ENCODE results near the gene RNFT2.
"Not testable (repeated sequence)": the region's sequence is repeated elsewhere in the genome, so short reads cannot be mapped to it uniquely, and the experiment has no call there.

Gene RNFT2

DNA sequence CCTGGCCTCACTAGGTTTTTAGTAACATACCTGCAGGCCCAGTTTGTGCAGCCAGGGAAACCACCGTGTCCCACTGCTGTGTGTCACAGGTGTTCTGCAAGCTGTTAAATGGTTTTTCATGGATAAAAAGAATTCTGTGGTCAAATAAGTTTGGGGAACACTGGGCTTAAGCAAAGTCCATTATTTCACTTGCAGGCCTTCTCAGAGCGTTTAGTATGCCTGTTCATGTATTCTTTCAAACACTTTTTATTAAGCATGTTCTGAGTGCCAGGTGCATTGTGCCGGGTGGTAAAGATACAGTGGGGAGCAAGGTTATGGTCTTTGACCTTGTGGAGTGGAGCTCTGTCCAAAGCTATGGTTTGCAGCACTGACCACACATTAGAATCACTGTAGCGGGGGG is 7.4 kb downstream of the RNFT2 start:
- DNase-seq (no peak), ATAC-seq (no peak)

DNA sequence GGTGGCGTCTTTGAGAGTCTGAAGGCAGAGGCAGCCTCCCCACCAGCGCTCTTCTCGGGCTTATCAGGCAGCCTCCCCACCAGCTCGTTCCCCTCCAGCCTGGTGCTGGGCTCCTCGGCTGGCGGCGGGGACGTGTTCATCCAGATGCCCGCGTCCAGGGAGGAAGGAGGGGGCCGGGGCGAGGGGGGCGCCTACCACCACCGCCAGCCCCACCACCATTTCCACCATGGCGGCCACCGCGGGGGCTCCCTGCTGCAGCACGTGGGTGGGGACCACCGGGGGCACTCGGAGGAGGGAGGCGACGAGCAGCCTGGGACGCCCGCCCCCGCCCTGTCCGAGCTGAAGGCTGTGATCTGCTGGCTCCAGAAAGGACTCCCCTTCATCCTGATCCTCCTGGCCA is 11.8 kb downstream of the RNFT2 start:
- DNase-seq (no peak), ATAC-seq (no peak)

DNA sequence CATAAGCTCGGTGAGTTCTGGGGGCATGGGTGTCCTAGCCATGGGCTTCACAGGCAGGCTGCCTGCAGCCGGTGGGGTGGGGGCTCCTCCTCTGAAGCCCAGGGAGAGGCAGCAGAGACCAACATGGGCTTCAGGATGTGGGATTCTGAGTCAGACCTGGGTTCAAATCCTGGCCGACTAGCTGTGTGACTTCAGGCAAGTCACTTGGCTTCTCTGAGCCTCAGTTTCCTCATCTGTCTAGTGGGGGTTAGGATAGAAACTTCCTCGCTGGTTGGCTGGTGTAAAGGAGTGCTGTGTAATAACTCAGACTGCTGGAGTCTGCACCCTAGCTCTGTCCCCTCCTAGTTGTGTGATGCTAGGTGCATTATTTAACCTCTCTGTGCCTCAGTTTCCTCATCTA is 12.2 kb downstream of the RNFT2 start:
- no peak for ATAC-seq
- no peak for DNase-seq

DNA sequence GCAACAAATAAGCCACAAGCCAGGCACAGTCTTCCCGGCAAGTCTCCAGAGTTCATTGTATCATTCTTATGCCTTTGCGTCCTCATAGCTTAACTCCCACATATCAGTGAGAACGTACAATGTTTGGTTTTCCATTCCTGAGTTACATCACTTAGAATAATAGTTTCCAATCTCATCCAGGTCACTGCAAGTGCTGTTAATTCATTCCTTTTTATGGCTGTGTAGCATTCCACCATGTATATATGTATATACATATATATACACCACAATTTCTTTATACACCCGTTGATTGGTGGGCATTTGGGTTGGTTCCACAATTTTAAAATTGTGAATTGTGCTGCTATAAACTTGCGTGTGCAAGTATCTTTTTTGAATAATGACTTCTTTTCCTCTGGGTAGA is 16.0 kb downstream of the RNFT2 start:
- not testable (repeated sequence) for ATAC-seq, DNase-seq

DNA sequence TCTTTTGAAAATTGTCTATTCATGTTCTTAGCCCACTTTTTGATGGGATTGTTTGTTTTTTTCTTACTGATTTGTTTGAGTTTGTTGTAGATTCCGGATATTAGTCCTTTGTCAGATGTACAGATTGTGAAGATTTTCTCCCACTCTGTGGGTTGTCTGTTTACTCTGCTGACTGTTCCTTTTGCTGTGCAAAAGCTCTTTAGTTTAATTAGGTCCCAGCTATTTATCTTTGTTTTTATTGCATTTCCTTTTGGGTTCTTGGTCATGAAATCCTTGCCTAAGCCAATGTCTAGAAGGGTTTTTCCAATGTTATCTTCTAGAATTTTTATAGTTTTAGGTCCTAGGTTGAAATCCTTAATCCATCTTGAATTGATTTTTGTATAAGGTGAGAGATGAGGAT is 16.7 kb downstream of the RNFT2 start:
- ATAC-seq, DNase-seq: not testable (repeated sequence)

DNA sequence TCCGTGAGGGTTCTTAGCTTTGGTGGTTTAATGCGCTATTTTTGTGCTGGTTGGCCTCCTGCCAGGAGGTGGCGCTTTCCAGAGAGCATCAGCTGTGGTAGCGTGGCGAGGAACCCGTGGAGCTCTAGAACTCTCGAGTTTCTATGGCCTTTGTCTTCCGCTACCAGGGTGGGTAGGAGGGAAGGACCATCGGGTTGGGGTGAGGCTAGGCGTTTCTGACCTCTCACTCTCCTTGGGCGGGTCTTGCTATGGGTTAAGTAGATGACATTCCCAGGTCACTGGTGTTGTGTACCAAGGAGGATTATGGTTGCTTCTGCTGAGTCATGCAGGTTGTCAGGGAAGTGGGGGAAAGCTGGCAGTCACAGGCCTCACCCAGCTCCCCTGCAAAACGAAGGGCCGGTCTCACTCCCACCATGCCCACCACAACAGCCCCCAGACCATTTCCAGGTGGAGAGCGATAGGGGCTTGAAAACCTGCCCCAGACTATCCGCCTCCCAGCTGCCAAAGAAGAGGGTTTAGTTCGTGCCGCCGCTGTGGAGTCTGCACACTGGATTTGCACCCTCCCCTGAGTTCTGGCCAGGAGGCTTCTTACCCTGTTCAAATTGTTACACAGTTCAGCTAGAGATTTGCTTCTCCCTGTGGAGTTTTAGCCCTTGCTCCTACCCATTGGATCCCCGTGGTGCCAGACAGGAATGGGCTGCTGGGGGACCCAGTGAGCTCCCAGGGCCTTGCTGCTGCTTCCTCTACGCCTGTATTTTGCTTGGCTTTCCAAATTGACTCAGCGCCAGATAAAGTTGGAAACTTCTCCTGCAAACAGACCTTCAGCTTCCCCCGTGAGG is 21.9 kb downstream of the RNFT2 start:
- DNase-seq, result peak; percentile 19
- ATAC-seq, result no peak

DNA sequence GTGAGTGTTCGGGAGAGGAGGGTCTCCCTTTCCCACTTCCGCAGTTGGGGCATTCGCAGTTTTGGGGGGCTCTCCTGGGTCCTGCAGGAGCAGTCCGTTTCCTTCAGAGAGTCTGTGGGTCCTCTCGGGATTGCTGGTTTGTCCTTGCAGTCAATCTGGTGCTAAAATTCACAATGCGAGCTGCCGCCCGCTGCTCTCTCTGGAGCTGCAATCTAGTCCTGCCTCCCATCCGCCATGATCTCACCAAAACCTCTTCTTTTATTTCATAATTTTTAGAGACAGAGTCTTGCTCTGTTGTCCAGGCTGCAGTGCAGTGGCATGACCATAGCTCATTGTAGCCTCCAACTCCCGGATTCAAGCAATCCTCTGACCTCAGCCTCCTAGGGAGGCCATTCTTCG is 22.5 kb downstream of the RNFT2 start:
- ATAC-seq (no peak), DNase-seq (no peak)

DNA sequence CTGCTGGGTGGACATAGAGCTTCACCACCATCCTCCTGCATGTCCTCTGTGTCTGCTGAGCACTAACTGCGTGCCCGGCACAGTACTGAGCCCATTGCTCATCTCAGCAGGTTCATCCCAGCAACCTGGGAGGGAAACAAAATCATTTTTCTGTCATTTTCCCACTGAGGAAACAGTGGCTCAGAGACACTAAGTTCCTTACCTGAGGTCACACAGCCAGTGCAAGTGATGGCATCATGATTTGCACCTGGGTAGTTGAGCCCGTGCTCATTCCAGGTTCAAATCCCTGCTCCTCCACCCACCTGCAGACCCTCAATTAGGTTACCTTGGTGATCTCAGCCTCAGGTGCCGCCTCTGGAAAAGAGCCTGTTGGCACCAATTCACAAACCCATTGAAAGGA is 23.4 kb downstream of the RNFT2 start:
- ATAC-seq, result no peak
- no peak for DNase-seq

DNA sequence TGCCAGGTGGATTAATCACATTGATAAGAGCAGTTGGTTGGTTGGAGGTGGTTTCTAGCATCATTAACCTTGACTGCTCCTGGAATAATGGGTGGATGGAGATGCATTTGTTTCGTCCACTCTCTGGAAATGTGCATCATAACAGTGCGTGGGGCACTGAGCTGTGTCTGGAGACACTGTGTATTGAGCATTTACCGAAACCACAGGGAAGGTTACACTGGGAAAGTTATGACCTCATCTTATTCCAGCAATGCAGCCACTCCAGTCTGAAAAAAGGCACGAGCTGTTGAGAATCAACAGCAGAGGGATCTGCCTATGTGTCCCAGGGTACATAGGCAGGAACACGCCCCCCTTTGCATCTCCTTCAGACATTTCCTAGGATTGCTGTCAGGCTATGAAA is 27.2 kb downstream of the RNFT2 start:
- DNase-seq, result no peak

DNA sequence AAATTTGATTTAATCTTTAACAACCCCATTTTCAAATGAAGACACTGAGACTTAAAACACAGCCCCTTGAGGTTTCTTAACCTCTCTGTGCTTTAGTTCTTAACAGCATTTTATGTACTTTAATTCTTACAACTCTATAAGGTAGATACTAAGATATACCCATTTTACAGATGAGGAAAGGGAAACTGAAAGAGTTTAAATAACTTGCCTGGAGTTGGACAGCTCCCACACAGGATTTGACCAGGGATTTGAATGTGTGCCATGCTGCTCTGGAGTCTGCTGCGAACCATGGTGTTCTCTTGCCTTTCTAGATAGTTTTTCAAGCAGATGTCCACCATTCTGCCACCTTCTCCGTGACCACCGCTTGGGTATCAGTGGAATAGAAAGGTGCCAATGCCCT is 28.2 kb downstream of the RNFT2 start:
- ATAC-seq, result no peak
- no peak for DNase-seq

More for the DNA sequence above, 27.2 kb downstream of the RNFT2 start:
- no peak for ATAC-seq

DNA sequence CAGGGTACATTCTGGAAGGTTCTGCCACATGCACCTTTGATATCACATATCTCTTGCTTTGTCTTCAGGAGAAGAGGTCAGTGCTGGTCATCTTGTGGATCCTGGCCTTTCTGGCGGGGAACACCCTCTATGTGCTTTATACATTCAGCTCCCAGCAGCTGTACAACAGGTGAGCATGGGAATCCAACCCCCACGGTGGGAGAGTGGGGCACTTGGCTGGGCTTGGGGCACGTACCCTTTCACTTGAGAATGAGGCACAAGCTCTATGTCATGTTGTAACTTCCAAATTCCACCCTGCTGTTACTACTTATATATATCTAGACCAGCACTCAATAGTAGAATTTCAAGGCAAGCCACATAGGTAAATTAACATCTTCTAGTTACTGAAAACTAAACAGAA is 28.6 kb downstream of the RNFT2 start:
- no peak for ATAC-seq
- no peak for DNase-seq

DNA sequence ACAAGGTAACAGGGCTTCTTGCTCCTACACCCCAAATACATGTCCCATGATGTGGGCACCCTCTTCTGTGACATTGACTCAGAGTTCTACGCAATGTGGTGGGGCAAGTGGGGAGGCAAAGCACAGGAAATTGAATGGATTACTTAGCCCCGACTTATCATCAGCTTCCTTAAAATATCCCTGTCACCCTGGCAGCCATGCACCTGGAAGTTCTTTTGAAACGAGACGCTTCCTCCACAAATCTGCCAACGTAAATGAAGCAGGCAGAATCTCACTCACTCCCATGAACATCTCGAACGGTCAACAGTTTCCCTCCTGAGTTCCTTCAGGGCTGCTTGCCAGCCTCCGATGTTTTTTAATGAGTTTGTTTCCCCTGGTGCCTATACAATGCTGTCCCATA is 33.5 kb downstream of the RNFT2 start:
- no peak for ATAC-seq
- DNase-seq, result no peak

DNA sequence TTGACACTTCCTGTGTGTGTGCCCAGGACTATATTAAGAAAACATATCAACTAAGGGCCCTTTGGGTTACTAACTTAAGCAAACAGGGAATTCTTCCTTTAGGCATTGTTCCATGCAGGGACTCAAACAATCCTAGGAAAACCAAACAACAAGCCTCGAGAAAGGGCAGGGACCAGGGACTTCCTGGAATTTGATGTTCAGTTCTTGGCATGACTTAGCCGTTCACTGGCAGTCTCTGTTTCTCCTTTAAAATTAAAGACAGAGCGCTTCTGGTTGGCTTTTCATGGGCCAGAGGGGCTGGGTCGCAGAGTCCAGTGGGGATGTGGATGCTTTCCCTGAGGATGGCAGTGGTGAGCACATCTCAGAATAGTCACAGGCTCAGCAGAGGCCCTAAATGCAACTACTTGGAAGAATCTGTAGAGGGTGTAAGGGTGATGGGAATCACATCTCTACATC is 35.2 kb downstream of the RNFT2 start:
- no peak for DNase-seq

DNA sequence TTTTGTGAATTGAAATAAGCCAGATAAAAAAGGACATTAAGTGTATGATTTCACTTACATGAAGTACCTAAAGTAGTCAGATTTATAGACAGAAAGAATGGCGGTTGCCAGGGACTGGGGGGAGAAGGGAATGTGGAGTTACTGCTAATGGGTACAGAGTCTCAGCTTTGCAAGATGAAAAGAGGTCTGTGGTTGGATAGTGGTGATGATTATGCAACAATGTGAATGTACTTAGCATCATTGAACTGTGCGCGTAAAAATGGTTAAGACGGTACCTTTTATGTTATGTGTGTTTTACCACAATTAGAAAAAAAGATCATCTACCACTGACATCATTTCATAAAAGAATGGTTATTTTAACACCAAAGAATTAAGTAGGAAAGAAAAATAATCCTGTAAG is 35.9 kb downstream of the RNFT2 start:
- ATAC-seq (no peak), DNase-seq (no peak)

More for the DNA sequence above, 35.2 kb downstream of the RNFT2 start:
- ATAC-seq, result no peak

DNA sequence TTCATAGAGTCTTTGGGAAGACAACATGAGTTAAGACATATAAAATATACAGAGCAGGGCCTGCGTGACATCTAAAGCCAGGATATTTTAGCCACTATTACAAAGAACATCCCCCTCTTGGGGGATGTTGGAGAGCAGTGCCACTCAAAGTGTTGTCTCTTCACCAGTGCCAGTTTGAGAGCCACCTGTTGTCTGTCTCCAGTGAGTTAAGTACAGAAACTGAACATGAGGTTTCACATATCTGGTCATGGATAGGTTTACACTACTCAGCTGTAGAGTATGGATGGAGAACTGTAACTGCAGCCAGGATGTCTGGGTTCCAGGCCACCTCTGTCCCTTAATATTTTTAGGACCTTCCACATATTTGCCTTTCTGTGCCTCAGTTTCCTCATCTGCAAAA is 39.1 kb downstream of the RNFT2 start:
- DNase-seq, result no peak
- ATAC-seq, result no peak

DNA sequence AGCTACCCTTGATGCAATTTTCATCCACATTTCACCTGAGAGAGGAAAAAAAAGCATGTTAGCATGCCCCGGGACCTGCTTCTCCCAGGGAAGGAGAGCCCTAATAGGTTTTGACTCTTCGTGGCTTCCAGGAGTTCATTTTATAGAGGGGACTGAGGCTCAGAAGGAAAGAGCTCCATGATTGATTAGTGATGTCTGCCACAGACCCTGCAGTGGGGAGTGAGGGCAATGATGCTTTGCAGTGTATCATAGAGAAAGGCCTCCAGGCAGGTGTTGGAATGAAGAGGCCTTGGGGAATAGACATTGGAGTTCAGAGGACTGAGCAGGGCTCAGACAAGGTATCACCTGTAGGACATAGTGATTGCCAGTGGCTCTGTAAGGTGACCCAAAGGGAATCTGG is 41.5 kb downstream of the RNFT2 start:
- no peak for DNase-seq
- ATAC-seq, result no peak

DNA sequence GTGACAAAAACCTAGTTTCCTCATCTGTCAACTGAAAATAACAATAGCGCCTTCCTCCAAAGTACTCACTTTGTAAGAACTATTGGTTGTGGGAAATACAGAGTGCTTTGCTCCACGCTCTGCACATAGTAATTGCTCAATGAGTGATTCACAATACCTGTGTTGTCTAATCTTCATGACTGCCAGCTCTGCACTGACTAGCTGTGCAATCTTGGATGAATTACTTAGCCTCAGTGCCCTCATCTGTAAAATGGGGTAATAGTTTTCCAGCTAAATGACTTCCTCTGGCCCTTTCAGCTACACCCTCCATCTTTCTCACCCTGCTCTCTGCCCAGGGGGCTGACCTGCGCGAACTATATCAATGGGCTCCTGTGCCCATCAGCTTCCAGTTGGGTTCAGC is 42.8 kb downstream of the RNFT2 start:
- no peak for ATAC-seq
- DNase-seq, result no peak

DNA sequence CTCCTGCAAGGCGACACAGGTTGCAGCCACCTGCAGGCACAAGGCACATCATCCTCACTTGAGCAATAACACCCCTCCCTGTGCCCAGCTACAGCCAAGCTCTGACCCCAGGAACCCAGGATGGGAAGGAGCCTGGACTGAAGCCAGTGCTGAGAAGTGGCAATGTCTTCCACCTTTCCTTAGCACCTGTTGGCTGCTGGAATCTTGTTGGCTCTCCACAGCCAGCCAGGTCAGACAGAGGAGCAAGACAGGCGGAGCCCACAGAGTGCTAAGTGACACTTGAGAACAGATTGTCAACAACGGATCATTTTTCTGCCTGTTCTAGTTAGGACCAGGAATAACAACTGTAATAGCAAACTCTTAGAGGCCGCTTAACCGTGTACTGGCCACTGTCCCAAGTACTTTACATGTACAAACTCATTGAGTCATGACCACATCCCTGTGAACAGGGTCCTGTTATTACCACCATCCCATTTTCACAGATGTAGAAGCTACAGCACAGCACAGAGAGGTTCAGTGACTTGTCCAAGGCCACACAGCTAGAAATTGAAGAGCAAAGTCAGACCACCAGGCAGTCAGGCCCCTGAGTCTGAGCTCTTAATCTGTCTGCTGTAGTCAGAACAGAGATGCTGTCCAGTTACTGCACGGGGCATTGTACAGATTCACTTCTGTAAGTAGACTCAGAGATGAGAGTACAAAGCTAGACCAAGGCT is 45.6 kb downstream of the RNFT2 start:
- no peak for ATAC-seq
- DNase-seq, result no peak

DNA sequence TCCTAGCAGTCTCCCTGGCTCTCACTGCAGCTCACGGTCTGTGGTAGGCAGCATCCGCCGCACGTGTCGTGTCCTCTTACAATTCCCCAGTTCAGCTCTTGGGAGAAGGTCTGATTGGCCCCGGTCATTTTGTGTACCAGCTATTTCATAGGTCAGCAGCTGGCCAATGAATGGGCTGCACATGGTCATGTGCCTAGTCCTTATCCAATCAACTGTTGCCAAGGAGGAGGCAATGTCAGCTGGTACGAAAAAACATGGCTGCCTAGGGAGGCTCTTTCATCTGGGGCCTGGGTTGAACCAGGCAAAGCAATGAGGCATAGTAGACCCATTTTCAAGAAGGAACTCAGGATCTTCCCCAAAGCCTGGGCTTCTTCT is 46.1 kb downstream of the RNFT2 start:
- no peak for DNase-seq
- ATAC-seq, result peak; percentile 19

DNA sequence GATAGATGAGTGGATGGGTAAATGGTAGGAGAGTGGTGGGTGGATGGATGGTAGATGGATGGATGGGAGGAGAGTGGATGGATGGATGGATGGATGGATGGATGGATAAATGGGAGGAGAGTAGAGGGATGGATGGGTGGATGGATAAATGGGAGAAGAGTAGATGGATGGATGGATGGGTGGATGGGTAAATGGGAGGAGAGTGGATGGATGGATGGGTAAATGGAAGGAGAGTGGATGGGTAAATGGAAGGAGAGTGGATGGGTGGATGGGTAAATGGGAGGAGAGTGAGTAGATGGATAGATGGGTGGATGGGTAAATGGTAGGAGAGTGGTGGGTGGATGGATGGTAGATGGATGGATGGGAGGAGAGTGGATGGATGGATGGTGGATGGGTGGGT is 51.4 kb downstream of the RNFT2 start:
- ATAC-seq, result not testable (repeated sequence)

DNA sequence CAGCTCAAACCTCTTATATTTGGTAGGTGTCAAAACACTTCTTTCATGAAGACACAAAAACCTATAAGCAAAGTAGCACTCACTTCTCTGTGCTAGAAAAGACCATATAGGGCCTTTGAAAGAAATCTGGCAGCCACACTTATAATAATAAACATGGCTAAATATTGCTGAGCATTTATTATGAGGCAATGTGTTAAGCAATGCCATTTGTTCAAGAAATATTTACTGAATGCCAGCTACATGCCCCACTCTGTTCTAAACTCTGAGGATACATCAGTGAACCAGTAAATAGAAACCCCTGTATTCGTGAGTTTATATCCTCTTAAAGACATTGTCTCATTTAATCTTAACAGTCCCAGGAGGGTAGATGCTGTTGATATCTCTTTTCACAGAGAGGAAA is 52.0 kb downstream of the RNFT2 start:
- ATAC-seq, result no peak

More for the DNA sequence above, 51.4 kb downstream of the RNFT2 start:
- not testable (repeated sequence) for DNase-seq

DNA sequence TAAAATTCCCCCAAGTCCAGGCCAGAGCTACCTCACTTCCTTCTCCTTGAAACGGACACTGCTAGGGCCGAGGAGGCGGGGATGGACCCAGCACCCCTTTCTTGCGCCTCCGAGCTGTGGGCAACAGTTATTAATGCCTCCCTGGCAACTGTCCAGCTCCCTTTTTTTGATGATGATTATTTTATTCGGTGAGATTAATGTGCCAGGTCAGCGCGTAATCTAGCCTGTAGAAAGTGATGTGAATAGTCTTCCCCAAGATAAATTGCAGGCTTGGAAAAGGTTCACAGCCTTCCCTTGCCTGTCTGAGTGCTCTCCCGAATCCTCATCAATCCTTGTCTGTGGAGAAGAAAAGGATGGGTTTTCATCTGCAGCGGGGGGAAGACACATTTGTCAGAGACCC is 54.3 kb downstream of the RNFT2 start:
- ATAC-seq, result no peak
- no peak for DNase-seq

More for the DNA sequence above, 52.0 kb downstream of the RNFT2 start:
- DNase-seq, result no peak

DNA sequence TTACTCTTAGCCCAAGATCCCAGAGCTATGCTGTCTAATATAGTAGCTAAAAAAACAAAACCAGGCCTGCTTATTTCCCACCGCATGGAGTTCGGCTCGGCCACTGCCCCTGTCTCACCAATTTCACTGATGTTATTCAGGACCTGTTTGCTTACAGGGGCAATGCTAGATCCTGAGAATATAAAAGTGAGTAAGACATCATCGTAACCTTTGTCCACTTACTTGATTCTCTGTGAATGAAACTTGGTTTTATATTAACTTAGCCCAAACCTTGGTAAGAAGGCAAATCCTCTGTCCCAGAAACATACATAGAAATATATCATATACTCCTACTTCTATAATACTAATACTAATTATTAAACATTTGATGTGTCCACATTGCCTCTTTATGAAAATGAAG is 56.6 kb downstream of the RNFT2 start:
- ATAC-seq (no peak), DNase-seq (no peak)

DNA sequence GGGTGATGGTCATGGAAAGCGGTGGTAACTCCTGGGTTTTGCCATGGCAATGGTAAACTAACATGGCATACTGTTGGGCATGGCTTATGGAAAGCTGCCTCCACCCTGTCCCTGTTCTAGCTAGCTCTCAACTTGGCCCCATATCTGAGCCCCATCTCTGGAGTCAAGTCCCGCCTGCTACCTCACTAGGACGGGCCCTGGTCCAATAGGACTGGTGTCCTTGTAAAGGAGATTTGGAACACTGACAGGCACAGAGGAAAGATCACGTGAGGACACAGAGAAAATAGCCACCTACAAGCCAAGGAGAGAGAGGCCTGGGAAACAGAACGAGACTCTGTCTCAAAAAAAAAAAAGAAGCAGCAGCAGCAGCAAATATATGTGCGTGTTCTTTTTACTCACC is 59.8 kb downstream of the RNFT2 start:
- DNase-seq, result no peak
- no peak for ATAC-seq
